ENCODE results near the gene FAM120B.

FAM120B gene

DNA sequence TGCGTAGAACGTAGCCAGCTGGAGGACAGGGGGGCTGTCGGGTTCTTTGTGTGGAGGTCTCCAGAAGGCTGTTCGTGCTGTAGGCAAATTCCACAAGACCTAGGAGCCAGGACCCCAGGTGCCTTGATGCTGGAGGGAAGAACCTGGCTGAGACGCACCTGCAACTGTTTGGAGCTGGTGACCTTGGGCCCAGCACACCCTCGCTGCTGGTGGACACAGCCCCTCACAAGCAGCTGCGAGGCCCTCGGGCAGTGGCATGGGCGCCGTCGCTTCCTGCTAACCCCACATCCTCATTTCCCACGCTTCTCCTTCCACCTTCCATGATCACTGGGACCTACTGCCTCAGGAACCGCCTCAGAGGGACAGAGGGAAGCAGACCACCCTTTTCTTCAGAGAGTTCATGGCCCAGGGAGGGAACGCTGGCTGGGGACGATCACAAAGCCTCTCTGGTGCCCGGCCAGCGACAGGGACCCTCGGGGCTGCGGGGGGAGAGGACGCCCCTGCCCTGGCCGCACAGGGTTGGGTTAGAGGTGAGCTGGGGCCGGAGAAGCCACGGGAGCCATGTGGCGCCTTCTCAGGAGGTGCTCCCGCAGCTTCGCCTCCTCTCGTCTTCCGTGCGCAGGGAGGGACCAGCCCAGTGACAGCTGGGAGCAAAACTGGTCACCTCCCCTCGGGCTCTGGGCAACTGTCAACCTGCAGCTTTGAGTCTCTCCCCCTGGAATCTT is 34.1 kb upstream of the FAM120B start:
- DNase-seq, result no peak

DNA sequence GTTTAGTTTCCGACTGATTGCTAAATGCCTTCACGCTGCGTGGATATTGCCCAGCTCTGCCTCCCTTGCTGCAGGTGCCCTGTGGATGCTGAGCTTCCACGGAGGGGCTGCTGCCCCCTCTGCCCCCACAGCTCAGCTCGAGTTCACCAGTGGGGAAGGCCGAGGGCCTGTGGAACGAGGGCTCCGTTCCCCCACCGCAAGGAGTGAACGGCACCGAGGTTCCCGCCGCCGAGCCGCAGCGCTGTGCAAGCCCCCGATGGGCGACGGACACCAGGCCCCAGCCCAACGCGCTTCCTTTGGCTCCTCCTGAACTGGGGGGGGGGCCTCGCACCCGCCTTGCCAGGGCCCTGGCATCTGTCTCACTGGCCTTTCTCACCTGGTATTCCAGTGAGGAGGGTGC is 33.4 kb upstream of the FAM120B start:
- no peak for DNase-seq

DNA sequence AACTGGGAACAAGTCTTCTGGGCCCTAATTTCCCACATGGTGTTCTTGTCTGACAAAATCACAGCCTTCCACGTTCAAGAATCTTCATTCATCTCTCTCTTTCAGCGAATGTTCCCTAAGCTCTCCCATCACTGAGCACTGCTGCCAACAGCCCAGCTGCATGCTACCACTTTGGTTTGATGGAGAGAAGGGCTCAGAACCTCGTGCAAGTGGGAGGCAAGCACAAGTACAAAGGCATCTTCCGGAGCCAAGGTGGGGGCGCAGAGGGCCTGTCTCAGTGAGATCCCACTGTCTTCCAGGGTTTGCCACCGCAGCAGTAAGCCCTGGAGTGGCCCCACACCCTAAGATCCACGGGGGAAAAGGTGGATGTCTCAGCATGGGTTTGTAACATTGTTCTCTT is 32.9 kb upstream of the FAM120B start:
- no peak for DNase-seq

DNA sequence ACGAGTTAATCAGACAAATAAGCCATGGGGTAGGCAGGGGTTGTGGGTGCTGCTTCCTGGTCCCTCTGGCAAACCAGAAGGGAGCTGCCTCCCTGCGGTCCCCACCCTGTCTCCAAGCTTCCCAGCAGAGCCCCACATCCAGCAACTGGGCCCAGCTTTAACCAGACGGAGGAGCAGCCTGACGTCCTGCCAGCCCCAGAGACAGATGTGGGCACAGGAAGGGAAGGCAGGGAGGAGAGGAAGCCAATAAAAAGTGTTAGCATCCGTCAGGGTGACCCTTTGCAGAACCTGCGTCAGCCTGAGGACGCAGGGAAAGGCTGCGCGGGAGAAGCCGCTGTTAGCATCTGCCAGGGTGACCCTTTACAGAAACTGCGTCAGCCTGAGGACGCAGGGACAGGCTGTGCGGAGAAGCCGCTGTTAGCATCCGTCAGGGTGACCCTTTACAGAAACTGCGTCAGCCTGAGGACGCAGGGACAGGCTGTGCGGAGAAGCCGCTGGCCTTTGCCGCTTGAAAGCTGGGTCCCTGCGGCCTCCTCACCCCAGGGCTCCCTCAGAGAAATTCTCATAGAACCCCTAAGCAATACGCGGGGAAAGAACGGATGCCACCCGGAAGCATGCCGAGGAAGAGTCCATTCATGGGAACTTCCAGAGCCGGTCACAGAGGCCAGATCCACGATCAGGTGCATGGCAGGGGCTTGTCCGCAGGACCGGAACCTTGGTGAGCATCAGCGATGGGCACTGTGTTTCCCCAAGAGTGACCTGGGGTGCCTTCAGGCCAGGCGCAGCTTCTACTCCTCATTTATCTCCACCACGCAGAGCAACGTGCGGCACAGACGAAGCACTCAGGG is 31.6 kb upstream of the FAM120B start:
- no peak for DNase-seq

DNA sequence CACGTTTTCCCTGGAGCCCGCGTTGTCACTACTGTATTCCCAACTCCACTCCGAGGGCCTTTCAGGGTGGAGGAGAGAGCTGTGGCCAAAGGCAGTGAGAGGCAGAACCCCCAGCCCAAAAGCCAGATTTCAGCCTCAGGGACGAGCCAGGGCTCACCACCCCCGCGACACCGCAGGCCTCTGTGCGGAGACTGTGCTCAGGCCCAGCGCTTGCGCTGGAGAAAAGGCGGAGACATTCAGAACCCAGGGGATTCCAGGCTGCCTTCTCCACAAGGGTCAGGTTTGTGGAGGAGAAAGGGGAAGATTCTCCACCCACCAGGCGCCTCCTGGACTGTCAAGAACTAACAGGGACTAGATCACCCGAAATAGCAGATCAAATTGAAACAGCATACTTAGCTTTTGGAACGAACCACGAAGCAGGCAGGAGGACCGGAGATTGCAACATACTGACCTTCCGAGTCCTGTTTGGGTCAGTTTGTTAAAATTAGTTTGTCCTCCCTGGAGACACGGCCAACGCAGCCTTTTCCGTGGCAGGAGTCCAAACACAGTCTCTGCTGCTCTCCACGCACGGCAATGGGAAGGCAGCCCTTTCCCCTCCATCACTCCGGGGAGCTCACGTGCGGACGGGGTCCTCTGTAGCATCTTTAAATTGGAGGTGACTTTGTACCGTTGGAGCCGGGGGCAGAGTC is 30.0 kb upstream of the FAM120B start:
- no peak for DNase-seq

DNA sequence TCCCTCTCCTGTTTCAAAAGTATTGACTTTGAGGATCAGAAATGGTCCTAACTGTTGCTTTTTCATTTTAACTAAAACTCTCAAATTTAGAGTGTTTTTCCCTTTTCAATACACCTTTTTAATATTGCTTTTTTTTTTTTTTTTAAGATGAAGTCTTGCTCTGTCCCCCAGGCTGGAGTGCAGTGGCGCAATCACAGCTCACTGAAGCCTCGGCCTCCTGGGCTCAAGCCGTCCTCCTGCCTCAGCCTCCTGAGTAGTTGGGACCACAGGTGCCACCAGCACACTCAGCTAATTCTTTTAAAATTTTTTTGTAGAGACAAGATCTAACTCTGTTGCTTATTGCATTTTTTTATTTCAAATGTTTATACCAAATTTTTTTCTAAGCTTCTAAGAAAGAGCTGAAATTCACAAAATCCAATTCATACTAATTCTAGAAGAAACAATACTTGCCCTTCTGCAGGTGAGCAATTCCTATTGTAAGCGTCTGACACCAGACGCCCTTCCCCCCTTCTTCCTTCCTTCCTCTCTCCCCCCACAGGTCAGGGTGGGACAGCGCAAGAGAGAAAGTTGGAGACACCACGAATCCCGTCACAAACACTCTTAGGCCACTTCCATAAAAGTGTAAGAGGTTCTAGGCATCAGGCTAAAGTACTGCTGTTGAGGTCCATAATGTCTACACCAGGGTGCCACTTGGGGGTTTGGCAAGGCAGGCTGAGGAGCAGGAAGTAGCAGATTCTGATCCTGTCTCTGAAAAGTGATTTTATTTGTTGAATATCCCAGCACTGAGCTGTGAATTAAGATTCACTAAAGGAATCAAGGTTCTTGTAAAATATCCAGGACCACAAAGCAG is 28.4 kb upstream of the FAM120B start:
- DNase-seq, result no peak

DNA sequence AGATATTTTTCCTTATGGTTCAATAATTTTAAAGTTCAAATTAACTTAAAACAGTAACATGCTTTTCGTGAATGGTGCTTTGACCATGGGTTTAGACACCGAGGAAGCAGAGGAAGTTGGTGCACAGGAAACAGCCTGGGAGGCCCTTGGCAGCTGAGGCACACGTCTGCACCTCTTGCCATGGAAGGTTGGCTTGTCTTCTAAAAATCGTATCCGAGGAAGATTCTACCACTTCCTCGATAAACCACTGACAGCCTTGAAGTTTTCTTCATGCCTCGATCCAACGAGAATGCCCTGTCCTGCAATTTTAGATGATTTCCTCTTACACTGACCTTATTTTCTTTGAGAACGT is 27.8 kb upstream of the FAM120B start:
- no peak for DNase-seq

DNA sequence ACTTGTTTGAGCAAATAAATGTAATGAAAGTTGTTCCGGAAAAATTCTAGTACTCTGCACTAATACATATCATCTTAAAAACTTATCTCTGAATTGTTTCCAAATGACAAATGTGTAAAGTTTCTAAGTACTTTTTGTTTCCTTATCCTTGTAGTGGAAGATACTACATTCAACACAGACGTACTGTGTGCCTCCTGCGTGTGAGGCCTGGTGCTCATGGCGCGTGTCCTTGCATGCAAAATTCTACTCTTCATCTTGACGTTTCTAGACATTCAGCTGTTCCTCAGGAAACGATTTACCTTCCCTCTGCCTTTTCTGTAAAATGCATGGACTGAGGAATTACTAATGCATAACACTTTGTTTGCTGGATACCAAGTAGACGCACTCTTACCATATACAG is 27.1 kb upstream of the FAM120B start:
- no peak for DNase-seq

DNA sequence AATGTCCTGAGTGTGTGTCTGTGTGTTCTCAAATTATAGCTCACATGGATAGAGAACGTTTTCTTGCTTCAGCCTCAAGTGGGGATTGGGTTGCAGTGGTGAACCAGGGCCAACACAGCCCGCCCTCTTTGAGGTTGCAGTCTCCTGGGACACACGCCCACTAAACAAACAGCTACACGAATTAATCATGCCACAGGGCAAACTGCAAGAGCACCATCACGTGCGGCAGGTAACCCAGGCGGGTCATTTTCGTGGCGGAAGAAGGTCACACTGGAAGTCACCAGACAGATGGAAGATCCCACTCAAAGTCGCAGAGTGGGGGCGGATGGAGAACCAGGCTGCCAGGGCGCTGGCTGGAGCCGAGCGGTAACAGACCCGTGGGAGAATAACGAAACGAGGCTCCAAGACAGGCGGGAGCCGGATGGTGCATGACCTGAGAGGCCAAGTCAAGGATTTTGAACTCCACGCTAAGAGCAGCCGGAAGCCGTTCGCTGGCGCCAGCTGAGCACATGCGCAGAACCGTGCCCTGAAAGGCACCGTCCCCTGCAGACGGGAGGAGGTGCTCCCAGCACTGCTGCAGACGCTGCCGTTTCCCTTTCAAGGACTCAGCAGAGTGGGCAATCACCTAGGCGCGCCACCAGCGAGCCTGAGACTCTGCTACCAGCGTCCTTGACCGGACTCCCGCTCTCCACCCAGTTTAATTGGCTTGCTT is 26.4 kb upstream of the FAM120B start:
- DNase-seq, result peak in 1 of 2 experiments; percentile 12

DNA sequence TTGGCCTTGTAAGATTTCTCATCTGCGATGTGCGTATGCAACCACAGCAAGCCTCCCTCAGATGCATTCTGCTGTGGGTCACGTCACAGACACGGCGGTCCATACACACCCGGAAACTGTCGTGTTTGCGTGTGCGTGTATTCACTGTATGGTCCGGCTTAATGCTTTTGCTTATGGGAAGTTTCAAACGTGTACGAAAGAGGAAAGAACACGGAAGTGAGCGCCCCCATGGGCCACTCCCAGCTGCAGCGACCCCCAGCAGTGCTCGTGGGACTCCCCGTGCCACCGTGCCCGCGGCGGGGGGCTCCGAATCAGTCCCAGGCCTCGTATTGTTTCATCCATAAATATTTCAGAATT is 25.9 kb upstream of the FAM120B start:
- no peak for DNase-seq

DNA sequence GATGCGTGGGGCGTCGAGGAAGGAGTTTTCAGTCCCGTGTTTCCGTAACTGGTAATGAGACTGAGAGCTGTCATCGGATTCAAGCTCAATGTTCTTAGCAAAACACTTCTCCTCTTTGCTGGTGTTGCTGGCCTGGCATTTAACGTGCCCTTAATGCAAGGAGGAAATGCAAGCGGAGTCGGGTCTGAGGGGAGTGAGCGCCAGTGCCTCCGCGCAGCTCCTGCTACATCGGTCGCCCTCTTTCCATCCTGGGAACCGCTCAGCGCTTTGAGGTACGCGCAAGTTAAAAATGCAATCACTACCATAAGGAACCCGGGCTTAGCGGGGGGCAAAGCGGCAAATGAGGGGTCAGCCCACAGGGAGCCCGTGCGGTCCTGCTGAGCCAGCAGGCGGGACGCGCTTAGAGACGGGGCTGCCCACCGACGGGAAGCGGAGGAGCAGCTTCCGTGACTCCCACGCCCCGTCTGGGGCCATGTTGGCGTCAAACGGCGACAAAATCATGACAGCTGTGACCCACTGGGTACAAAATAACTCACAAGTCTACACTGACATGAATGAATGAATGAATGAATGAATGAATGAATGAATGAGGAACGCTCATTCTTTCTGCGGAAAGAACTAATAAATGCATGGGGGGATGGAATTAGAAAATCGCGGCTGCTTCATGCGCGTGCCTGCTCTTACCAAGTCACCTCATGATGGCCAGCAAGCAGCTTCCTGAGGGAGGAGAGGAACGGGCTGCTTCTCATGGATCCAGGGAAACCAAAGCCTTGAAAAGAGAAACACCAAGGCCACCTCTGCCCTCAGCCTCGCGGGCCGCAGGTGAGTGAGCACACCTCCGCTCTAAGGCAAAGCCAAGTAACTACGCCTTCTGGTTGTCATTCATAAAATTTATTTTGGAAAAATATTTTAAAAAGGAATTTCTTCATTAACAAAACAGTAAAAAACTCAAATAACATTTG is 24.9 kb upstream of the FAM120B start:
- DNase-seq, result no peak

DNA sequence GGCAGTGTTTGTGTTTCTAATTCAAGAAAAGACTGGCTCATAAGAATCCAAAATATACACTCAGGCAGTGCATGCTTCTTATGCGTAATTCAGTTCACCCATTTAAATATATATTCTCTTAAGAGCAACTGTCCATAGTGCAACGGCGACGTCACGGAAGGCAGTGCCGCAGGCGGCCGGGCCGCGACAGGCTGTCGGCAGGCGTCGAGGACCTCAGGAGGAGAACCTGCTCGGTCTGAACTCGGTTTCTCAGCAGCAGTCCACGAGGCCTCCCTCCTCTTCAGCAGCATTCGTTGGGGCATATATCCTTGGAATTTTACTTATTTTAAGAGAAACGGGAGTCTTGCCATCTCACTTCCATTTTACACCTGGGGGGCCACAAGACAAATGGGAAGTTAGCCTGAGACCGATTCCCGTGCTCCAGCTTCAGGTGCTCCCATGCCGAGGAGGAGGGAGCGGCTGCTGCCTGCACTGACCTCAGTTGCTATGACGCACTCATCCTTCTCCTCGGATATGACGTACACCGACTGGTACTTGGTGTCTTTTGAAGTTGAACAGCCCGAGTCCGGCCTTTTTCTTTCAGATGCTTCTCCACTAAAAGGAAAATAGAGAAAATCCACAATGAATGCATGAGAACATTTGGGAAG is 23.9 kb upstream of the FAM120B start:
- no peak for DNase-seq

DNA sequence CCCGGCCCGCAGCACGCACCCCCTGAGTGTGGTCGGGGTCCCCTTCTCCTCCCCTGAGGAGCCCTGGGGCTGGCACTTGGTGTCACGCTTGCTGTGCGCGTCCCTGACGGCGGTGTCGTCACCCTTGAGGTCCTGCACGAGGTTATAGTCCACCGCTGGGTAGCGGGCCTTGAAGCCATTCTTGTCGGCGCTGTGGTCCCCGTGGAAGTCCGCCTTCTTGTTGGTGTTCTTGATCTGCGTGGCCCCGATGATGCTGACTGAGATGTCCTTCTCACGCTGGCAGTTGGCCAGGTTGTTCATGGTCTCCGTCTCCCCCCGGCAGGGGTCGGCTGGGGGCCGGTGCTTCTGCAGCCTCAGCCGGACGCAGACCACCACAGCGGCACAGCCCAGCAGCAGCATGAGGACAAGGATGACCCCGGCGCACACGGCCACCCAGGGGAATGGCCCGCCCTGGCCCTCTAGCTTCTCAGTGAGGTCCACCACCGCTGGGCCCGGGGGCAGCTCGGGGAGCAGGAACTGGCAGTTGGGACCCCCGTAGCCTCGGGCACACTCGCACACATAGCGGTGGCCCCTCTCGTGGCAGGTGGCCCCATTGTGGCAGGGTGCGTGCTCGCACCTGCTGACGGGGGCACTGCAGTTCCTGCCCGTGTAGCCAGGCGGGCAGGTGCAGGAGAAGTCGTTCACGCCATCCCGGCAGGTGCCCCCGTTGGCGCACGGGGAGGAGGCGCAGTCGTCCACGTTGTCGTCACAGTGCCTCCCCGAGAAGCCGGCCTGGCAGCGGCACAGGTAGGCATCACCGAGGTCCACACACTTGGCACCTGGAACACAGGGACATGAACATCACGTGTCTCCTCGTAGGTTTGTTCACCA is 23.1 kb upstream of the FAM120B start:
- no peak for DNase-seq

DNA sequence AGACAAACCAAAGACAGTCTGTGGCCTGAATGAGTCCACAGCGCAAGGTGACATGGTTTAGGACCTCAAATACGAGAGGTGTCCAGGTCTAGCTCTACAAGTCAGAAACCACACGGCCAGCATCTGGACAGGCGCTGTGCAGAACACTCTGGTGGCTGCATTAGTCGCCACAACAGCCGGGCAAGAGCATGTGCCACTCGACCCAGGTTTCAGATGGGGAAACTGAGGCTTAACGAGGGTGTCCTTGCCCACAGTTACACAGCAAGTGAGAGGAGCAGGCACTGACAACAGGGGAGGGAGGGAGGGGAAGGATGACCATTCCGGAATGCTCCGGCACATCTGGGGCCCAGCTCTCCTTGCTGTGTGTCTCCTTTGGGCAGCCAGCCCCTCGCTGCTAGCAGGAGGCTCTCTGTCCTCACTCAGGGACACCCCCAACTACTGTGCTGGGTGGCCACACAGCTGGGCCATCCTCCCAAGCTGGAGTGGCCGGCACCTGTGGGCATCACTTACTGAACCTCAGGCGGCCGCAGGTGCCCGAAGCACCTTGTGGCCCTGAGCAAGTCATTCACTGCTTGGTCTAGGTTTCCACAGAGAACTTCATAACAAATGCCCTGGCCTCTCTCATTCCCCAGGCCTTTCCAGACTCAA is 22.3 kb upstream of the FAM120B start:
- DNase-seq, result no peak

DNA sequence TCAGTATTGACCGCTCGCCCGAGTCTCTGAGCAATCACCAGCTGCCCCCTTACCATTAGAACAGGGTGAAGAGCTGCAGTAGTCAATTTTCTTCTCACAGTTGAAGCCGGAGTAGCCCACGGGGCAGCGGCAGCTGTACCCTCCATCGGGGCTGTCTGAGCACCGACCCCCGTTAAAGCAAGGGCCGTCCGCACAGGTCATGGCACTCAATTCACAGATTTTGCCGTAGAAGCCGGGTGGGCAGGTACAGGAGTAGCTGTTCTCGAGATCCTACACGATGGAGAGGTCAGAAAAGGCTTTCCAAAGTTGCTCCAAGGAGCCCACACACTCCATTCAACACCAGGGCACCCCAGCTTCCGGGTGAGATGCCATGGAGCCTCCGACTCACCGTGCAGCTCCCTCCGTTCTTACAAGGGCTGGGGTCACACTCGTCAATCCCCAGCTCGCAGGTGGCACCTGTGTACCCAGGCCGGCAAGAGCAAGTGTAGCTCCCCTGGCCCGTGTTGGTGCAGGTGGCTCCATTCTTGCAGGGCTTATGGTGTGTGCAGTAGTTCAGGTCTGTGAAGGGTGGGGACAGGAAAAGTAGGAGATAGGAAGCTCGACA is 21.6 kb upstream of the FAM120B start:
- DNase-seq, result no peak

DNA sequence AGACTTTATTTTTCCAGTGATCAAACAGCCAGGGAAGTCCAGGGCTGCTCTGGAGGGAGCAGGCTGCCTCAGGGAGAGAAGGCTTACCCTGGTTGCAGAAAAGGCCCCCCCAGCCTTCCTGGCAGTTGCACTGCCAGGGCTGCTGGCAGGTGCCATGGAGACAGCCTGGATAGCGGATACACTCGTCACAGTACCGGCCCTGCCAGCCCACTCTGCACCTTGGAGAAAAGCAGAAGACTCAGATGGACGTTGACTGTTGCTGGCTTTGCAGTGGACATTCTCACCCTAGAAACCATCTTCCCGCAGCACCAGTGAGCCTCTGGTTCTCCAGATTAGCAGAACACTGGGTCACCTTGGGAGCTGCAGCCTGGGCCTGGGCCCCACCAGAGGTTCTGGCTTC is 21.1 kb upstream of the FAM120B start:
- DNase-seq, result no peak

DNA sequence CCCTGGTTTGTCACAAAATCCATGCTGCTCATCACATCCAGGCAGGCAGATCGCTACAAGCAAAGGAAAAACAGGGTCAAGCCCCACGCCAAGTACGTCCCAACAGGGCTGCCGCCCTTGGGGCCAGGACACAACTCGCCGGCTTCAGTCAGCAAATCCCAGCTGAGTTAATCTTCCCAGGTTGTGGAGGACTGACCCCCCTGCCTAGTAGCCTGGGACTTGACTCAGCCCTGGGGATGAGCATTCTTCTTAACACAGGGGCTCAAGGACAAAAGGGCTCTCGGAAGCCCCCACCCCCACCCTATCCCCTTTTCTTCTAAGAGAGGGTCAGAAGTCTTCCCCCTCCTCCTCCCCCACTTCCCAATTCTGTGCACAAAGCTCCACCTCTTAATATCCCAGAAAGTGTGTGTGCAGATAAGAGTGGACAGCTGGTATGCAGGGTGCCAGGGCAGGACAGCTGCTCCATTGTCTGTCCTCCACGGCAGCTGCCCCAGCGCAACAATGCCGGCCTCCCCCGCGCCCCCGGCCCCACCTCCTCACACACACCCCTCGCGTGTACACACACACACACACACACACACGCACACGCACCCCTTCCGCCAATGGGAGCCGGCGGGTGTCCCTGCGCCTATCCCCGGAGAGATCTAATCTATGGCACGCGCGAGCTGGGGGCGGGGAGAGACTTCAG is 20.2 kb upstream of the FAM120B start:
- DNase-seq, result no peak

DNA sequence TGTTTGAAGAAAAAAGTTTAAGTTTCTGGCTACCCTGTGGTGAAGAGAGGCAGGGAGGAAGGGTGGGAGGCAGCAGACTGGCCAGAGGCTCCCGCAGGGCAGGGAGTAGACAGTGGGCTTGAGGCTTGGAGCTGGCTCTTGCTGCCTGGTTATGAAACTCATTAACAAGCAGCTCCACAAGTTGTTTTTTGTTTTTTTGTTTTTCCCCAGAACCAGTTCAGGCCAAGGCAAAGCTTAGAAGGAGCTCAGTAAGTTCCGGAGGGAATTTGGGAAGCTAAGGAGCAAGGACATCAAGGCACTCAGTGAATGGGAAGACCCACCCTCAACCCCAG is 19.7 kb upstream of the FAM120B start:
- no peak for DNase-seq
